ENCODE results near the gene VPS35L. TPM values are rescaled to one million over a fixed set of nuclear protein-coding genes. Genes with fewer than 3 reads are reported as not detected.

The VPS35L gene, protein sequence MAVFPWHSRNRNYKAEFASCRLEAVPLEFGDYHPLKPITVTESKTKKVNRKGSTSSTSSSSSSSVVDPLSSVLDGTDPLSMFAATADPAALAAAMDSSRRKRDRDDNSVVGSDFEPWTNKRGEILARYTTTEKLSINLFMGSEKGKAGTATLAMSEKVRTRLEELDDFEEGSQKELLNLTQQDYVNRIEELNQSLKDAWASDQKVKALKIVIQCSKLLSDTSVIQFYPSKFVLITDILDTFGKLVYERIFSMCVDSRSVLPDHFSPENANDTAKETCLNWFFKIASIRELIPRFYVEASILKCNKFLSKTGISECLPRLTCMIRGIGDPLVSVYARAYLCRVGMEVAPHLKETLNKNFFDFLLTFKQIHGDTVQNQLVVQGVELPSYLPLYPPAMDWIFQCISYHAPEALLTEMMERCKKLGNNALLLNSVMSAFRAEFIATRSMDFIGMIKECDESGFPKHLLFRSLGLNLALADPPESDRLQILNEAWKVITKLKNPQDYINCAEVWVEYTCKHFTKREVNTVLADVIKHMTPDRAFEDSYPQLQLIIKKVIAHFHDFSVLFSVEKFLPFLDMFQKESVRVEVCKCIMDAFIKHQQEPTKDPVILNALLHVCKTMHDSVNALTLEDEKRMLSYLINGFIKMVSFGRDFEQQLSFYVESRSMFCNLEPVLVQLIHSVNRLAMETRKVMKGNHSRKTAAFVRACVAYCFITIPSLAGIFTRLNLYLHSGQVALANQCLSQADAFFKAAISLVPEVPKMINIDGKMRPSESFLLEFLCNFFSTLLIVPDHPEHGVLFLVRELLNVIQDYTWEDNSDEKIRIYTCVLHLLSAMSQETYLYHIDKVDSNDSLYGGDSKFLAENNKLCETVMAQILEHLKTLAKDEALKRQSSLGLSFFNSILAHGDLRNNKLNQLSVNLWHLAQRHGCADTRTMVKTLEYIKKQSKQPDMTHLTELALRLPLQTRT
- 4.7 and 6.6 TPM in 2 replicates for total RNA-seq (2014; rRNA removed; shearing (Covaris generic); ENCODE audit: low replicate concordance)

DNA sequence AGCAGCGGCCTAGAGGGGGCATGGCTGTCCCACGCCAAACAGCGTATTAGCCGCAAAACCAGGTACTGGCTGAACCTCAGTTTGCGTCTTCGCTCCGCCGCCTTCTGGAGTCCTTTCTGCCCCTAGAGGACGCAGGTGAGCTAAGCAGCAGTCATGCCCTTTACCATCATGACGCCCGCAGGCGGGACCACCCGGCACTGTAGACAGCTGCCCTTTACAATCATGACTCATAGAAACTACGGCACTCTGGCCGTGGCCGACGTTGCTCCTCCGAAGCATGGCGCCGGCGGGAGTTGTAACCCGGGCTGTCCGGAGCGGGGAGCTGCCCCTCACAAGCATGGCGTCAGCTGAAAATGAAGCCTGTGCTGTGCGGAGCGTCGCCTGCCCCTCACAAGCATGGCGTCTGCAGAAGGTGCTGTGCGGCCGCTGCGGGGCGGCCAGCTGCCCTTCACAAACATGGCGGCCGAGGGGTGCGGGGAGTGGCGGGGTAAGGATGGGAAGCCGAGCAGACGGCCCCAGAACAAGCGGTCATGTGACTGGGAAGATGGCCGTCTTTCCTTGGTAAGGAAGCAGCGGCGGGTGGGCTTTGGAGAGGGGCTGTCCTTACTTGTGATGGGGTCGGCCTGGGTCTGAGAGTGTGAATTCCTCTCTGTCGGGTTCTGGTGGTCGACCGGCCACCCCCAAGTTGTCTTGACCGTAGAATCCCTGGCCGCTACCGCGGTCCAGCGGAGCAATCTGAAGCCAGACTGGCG lies at the start of gene VPS35L:
Gene VPS35L (plus strand): TSS at position 518 of the 752 bp plus-strand sequence. CDS start 27 bp downstream, at position 545.
- Histone ChIP-seq H3K27ac (ENCODE audit: low read length) (peak within 1 kb of the TSS; percentile 50), H3K4me1 (ENCODE audit: low read length) (peaks cover 9% of the 10 kb centered on the region), H3K9me3 (ENCODE audit: low read length) (no peaks in the 10 kb centered on the region), H3K4me2 (ENCODE audit: low read depth, low read length, poor library complexity, severe bottlenecking) (peak within 1 kb of the TSS; percentile 67), H4K20me1 (ENCODE audit: insufficient read depth, low read depth, low read length) (no peaks in the 10 kb centered on the region), H3K27me3 (ENCODE audit: low read length) (no peaks in the 10 kb centered on the region), H3K36me3 (ENCODE audit: insufficient read depth, low read length) (peaks cover 13% of the 10 kb centered on the region; the same call in 1 of the 2 replicates), H2AFZ (ENCODE audit: low read length) (peak within 1 kb of the TSS; percentile 33; the same call in 1 of the 2 replicates), H3K9ac (ENCODE audit: low read length) (peak within 1 kb of the TSS; percentile 73), H3K4me3 (ENCODE audit: low read length) (peak within 1 kb of the TSS; percentile 68), H3K79me2 (ENCODE audit: low read length) (peaks cover 7% of the 10 kb centered on the region; the same call in 1 of the 2 replicates), H3K9me2 (replicated peaks; ENCODE audit: insufficient read depth, low read length) (no peaks in the 10 kb centered on the region)
- peak; percentile 96 for DNase-seq

DNA sequence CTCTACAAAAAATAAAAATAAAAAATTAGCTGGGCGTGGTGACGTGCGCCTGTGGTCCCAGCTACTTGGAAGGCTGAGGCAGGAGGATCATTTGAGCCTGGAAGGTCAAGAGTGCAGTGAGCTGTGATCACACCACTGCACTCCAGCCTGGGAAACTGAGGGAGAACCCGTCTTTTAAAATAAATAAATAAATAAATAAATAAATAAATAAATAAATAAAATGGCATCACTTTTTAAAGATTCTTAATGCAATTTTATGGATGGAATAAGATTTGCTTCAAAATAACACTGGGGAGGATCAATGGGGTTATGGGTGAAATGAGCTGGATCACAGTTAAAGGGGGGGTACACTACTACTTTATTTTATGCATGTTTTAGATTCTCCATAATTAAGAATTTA lies 48.5 kb upstream of the VPS35L start:
- no peak for DNase-seq
- Histone ChIP-seq H3K4me2 (ENCODE audit: low read depth, low read length, poor library complexity, severe bottlenecking) (no peak overlapping the region), H3K9me3 (ENCODE audit: low read length) (no peaks in the 10 kb centered on the region)

DNA sequence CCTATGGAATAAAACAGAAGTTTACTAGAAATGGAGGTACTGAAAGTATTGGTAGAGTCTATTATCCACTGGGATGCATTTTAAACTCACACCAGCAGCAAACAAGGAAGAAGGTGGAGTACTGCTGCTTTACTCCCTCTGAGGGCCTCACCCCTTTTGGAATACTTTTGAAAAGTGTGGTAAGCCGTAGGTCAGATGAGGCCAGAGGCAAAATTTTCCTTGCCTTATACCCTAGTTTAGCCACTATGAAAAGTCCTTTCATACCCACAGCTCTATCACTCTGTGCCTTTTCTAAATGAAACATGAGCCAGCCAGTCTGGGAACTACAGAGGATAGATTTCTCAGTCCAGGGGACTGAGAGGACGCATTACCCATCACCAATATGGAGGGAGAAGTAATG lies 47.6 kb upstream of the VPS35L start:
- H3K9ac ChIP-seq (ENCODE audit: low read length) = no peak overlapping the region
- no peak overlapping the region for H3K4me2 ChIP-seq (ENCODE audit: low read depth, low read length, poor library complexity, severe bottlenecking)
- peaks cover 31% of the 10 kb centered on the region for H3K79me2 ChIP-seq (ENCODE audit: low read length)
- no peaks in the 10 kb centered on the region for H4K20me1 ChIP-seq (ENCODE audit: insufficient read depth, low read depth, low read length)
- no peak overlapping the region for H3K4me3 ChIP-seq (ENCODE audit: low read length)
- H2AFZ ChIP-seq (ENCODE audit: low read length) = no peak overlapping the region
- no peaks in the 10 kb centered on the region for H3K27me3 ChIP-seq (ENCODE audit: low read length)
- no peaks in the 10 kb centered on the region for H3K4me1 ChIP-seq (ENCODE audit: low read length)
- no peak overlapping the region for H3K27ac ChIP-seq (ENCODE audit: low read length)
- DNase-seq = peak; percentile 35
- H3K9me2 ChIP-seq (replicated peaks; ENCODE audit: insufficient read depth, low read length) = no peaks in the 10 kb centered on the region
- H3K36me3 ChIP-seq (ENCODE audit: insufficient read depth, low read length) = peaks cover 62% of the 10 kb centered on the region
- H3K9me3 ChIP-seq (ENCODE audit: low read length) = no peaks in the 10 kb centered on the region

More for the DNA sequence above, 48.5 kb upstream of the VPS35L start:
- Histone ChIP-seq H3K79me2 (ENCODE audit: low read length) (peaks cover 24% of the 10 kb centered on the region), H4K20me1 (ENCODE audit: insufficient read depth, low read depth, low read length) (no peaks in the 10 kb centered on the region), H3K27ac (ENCODE audit: low read length) (no peak overlapping the region), H3K4me1 (ENCODE audit: low read length) (no peaks in the 10 kb centered on the region), H3K27me3 (ENCODE audit: low read length) (no peaks in the 10 kb centered on the region), H3K9me2 (replicated peaks; ENCODE audit: insufficient read depth, low read length) (no peaks in the 10 kb centered on the region), H2AFZ (ENCODE audit: low read length) (no peak overlapping the region), H3K4me3 (ENCODE audit: low read length) (no peak overlapping the region), H3K36me3 (ENCODE audit: insufficient read depth, low read length) (peaks cover 60% of the 10 kb centered on the region; the same call in 1 of the 2 replicates), H3K9ac (ENCODE audit: low read length) (no peak overlapping the region)

DNA sequence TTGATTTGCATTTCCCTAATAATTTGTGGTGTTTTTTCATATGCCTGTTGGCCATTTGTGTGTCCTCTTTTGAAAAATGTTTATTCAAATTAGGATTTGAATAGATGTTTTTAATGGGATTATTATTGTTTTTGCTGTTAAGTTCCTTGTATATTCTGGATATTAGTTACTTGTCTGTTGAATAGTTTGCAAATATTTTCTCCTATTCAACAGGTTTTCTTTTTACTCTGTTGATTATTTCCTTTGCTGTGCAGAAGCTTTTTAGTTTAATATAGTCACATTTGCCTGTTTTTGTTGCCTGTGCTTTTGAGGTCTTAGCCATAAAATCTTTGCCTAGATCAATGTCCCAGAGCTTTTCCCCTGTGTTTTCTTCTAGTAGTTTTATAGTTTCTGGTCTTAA lies 43.2 kb upstream of the VPS35L start:
- Histone ChIP-seq H3K79me2 (ENCODE audit: low read length) (peaks cover 74% of the 10 kb centered on the region), H3K36me3 (ENCODE audit: insufficient read depth, low read length) (peaks cover 83% of the 10 kb centered on the region), H3K27me3 (ENCODE audit: low read length) (no peaks in the 10 kb centered on the region), H3K4me3 (ENCODE audit: low read length) (no peak overlapping the region), H3K4me1 (ENCODE audit: low read length) (no peaks in the 10 kb centered on the region), H2AFZ (ENCODE audit: low read length) (no peak overlapping the region), H3K9me2 (replicated peaks; ENCODE audit: insufficient read depth, low read length) (no peaks in the 10 kb centered on the region), H3K27ac (ENCODE audit: low read length) (no peak overlapping the region), H3K4me2 (ENCODE audit: low read depth, low read length, poor library complexity, severe bottlenecking) (no peak overlapping the region), H3K9me3 (ENCODE audit: low read length) (no peaks in the 10 kb centered on the region), H3K9ac (ENCODE audit: low read length) (no peak overlapping the region), H4K20me1 (ENCODE audit: insufficient read depth, low read depth, low read length) (no peaks in the 10 kb centered on the region)
- DNase-seq = peak; percentile 7

DNA sequence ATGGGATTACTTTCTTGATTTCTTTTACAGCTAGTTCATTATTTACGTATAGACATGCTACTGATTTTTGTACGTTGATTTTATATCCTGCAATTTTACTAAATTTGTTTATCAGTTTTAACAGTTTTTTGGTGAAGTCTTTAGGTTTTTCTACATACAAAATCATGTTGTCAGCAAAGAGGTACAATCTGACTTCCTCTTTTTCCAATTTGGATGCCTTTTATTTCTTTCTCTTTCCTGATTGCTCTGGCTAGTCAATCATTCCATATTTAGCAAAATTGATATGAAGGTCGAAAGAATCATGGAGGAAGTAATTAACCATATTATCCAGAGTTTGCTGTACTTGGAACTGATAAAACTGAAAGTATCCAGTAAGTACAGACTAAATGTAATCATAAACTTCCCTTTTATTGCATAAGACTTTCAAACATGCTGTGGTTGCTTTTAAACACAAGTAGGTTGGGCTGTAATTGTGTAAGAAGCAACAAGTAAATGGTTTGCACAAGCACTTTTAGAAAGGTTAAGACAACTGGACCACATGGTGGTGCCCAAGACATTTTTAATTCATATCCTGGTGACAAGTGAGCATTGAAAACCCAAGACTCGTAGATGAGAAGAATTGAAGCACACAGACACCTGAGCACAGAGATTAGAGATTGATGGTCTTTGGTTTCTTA lies 42.0 kb upstream of the VPS35L start:
- peaks cover 7% of the 10 kb centered on the region; the same call in 1 of the 2 replicates for H3K4me1 ChIP-seq (ENCODE audit: low read length)
- H3K79me2 ChIP-seq (ENCODE audit: low read length) = peaks cover 75% of the 10 kb centered on the region
- H3K4me3 ChIP-seq (ENCODE audit: low read length) = no peak overlapping the region
- H3K9ac ChIP-seq (ENCODE audit: low read length) = no peak overlapping the region
- H3K27ac ChIP-seq (ENCODE audit: low read length) = no peak overlapping the region
- no peak overlapping the region for H2AFZ ChIP-seq (ENCODE audit: low read length)
- peaks cover 2% of the 10 kb centered on the region; the same call in 1 of the 2 replicates for H4K20me1 ChIP-seq (ENCODE audit: insufficient read depth, low read depth, low read length)
- H3K4me2 ChIP-seq (ENCODE audit: low read depth, low read length, poor library complexity, severe bottlenecking) = no peak overlapping the region
- no peaks in the 10 kb centered on the region for H3K27me3 ChIP-seq (ENCODE audit: low read length)
- no peaks in the 10 kb centered on the region for H3K9me3 ChIP-seq (ENCODE audit: low read length)
- peaks cover 79% of the 10 kb centered on the region for H3K36me3 ChIP-seq (ENCODE audit: insufficient read depth, low read length)
- no peak for DNase-seq
- H3K9me2 ChIP-seq (replicated peaks; ENCODE audit: insufficient read depth, low read length) = no peaks in the 10 kb centered on the region

DNA sequence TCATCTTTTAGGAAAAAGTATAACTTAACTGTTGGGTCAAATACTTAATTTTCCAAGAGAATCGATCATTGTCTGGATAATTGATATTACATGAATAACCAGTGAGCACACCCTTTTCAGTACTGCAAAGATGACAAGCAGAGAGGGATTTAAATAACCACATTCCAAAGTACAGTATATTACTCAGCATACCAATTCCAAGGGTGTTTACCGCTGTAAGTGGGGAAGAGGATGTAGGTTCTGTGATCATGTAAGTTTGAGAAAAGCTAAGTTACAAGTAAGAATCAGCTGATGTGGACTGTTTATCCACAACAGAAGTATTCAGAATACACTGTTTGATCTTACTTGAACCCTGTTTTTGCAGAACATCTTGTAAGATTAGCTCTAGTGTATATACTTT lies 39.7 kb upstream of the VPS35L start:
- Histone ChIP-seq H3K36me3 (ENCODE audit: insufficient read depth, low read length) (peaks cover 71% of the 10 kb centered on the region), H4K20me1 (ENCODE audit: insufficient read depth, low read depth, low read length) (peaks cover 7% of the 10 kb centered on the region), H3K9ac (ENCODE audit: low read length) (no peak overlapping the region), H3K4me3 (ENCODE audit: low read length) (no peak overlapping the region), H3K27me3 (ENCODE audit: low read length) (no peaks in the 10 kb centered on the region), H3K27ac (ENCODE audit: low read length) (no peak overlapping the region), H3K4me2 (ENCODE audit: low read depth, low read length, poor library complexity, severe bottlenecking) (no peak overlapping the region), H3K79me2 (ENCODE audit: low read length) (peaks cover 92% of the 10 kb centered on the region), H3K9me2 (replicated peaks; ENCODE audit: insufficient read depth, low read length) (no peaks in the 10 kb centered on the region), H3K9me3 (ENCODE audit: low read length) (no peaks in the 10 kb centered on the region), H2AFZ (ENCODE audit: low read length) (no peak overlapping the region), H3K4me1 (ENCODE audit: low read length) (peaks cover 27% of the 10 kb centered on the region)
- no peak for DNase-seq

DNA sequence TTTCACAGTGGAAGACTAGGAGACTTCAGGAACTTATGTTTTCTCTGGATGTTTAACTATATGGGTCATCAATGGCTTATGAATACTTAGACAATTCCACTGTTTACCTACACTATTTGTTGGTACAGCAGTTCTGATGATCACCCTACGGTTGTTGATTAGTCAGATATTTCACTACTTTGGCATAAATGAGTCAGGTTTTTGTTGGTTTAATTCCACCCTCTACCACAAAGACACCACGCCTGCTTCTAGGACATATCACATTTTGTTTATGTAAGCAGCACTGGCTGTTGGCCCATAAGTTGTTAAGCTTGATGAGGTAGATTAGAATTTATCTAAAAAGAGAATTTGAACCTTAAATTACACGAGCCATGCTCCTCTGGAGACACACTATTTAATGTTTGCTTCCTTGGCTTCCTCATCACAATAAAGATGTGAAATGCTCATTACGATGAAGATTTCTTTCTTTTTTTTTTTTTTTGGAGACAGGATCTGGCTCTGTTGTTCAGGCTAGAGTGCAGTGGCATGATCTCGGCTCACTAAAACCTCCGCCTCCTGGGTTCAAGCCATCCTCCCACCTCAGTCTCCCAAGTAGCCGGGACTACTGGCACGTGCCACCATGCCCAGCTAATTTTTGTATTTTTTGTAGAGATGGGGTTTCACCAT lies 37.9 kb upstream of the VPS35L start:
- H4K20me1 ChIP-seq (ENCODE audit: insufficient read depth, low read depth, low read length) = peaks cover 7% of the 10 kb centered on the region
- DNase-seq = peak; percentile 14
- no peak overlapping the region for H3K4me3 ChIP-seq (ENCODE audit: low read length)
- no peak overlapping the region for H2AFZ ChIP-seq (ENCODE audit: low read length)
- H3K4me1 ChIP-seq (ENCODE audit: low read length) = peaks cover 35% of the 10 kb centered on the region
- H3K27ac ChIP-seq (ENCODE audit: low read length) = no peak overlapping the region
- H3K4me2 ChIP-seq (ENCODE audit: low read depth, low read length, poor library complexity, severe bottlenecking) = no peak overlapping the region
- H3K79me2 ChIP-seq (ENCODE audit: low read length) = peaks cover 92% of the 10 kb centered on the region
- no peak overlapping the region for H3K9ac ChIP-seq (ENCODE audit: low read length)
- no peaks in the 10 kb centered on the region for H3K9me3 ChIP-seq (ENCODE audit: low read length)
- H3K27me3 ChIP-seq (ENCODE audit: low read length) = no peaks in the 10 kb centered on the region
- H3K36me3 ChIP-seq (ENCODE audit: insufficient read depth, low read length) = peaks cover 57% of the 10 kb centered on the region
- no peaks in the 10 kb centered on the region for H3K9me2 ChIP-seq (replicated peaks; ENCODE audit: insufficient read depth, low read length)
